Kidney (tissue), 14 donors: ENCODE measurements around the gene PCDH15. TPM values are rescaled to one million over a fixed set of nuclear protein-coding genes. Genes with fewer than 3 reads are reported as not detected.

Experiments used
- DNase-seq, 5 donors: peaks; one replicate each; pipeline ENCODE4 v3.0.0-alpha.2; 2013 to 2020
- FAIRE-seq: peaks from 2 replicates; lab custom pipeline; 2012; peaks lifted over from hg19 to GRCh38; lab: Jason Lieb, UNC
- H3K27ac ChIP-seq, 2 donors: one replicate each; pipeline ENCODE4 v1.7.0; 2013; ENCODE audit warnings: low read depth in 2 of 2, low read length in 2 of 2, inconsistent platforms in 1 of 2
- H3K27me3 ChIP-seq: one replicate; pipeline ENCODE4 v1.7.1; 2013; ENCODE audit warnings: low read length, inconsistent platforms; ENCODE audit not compliant: control insufficient read depth, insufficient read depth
- H3K36me3 ChIP-seq, 3 donors: one replicate each; pipeline versions ENCODE4 v1.7.0 to v1.7.1; 2013; ENCODE audit warnings: low read length in 3 of 3, control low read depth in 1 of 3, inconsistent platforms in 1 of 3; ENCODE audit not compliant: insufficient read depth in 3 of 3, control insufficient read depth in 2 of 3
- H3K4me1 ChIP-seq, 3 donors: one replicate each; pipeline versions ENCODE4 v1.7.0 to v1.7.1; 2013; ENCODE audit warnings: low read length in 3 of 3, inconsistent platforms in 1 of 3, low read depth in 1 of 3; ENCODE audit not compliant: control insufficient read depth in 2 of 3, insufficient read depth in 2 of 3
- H3K4me3 ChIP-seq, 3 donors: one replicate each; pipeline versions ENCODE4 v1.7.0 to v1.8.1; 2013; ENCODE audit warnings: low read length in 3 of 3, control low read depth in 1 of 3, inconsistent platforms in 1 of 3
- H3K9ac ChIP-seq, 3 donors: one replicate each; pipeline versions ENCODE4 v1.7.0 to v1.7.1; 2013; ENCODE audit warnings: low read length in 3 of 3, control low read depth in 1 of 3, inconsistent platforms in 1 of 3
- H3K9me3 ChIP-seq, 3 donors: one replicate each; pipeline versions ENCODE4 v1.7.0 to v1.7.1; 2013; ENCODE audit warnings: low read length in 3 of 3, control low read depth in 1 of 3, inconsistent platforms in 1 of 3; ENCODE audit not compliant: control insufficient read depth in 2 of 3, insufficient read depth in 1 of 3
- intact Hi-C: fragments of 100-400 bp; cut with DNase I; formaldehyde crosslinking; loops from one replicate; pipeline ENCODE4 v1.11.1; 2022
- polyA plus RNA-seq: library from polyadenylated mRNA; stranded (reverse); fragments of 350-450 nt; fragmentation: Illumina TruSeq; extraction: RNeasy Lipid Tissue Mini Kit (QIAGEN cat#74804); gene quantifications from one replicate; pipeline ENCODE4 v1.2.3, GENCODE V29; 2014; ENCODE audit warnings: low read depth, low replicate concordance; ENCODE audit not compliant: insufficient read depth
- total RNA-seq: library from RNA; stranded (reverse); fragmentation: NEBNext Ultra II Directional; extraction: Animal tissue kit (Norgen Biotek cat#: 25700); gene quantifications from one replicate; pipeline ENCODE4 v1.2.1, GENCODE V29; 2021
- TF ChIP-seq, protein P1 (sequence below): IDR thresholded peaks from 3 replicates; pipeline ENCODE4 v1.5.1; 2012; ENCODE audit warnings: mild to moderate bottlenecking, moderate library complexity, borderline replicate concordance; ENCODE audit not compliant: insufficient read depth; ENCODE audit errors: extremely low read depth
- donor health status: control.
- donor health status: control.
- donor health status: control.
- donor health status: control.
- donor health status: control.
- donor health status: DM: yes; HTN: yes; CAD: no.
- donor health status: Normal renal cell carcinoma (clear cell type).

Gene PCDH15
- total and polyA plus RNA-seq, 2 donors from 2014 or later = 1.5 TPM; not detected in 1

DNA sequence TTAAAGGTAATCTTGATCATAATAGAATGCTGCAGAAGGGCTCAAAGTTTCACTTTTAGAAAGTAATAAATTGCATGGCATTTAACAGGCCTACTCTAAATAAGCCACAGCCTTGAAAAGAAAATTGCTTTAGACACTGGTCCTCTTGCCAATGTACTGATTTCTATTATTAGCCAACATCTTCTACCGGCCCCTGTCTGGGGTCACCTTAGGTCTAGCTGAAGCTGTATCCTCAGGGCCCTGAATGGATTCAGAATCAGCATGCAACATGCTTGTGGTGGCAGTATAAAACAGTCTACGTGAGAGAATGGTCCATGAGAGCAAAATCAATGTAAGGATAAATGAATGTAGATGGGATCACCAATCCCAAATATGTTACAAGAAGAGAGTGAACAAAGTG, 541.9 kb downstream of the PCDH15 start:
- intact Hi-C loops = no loop called here
- H3K9me3 ChIP-seq = no peaks in the 10 kb centered on the region
- no peak overlapping the region for H3K27ac ChIP-seq
- no peaks in the 10 kb centered on the region for H3K27me3 ChIP-seq
- H3K4me1 ChIP-seq = no peaks in the 10 kb centered on the region
- no peaks in the 10 kb centered on the region for H3K36me3 ChIP-seq
- no peak for FAIRE-seq
- TF ChIP-seq, protein P1, sequence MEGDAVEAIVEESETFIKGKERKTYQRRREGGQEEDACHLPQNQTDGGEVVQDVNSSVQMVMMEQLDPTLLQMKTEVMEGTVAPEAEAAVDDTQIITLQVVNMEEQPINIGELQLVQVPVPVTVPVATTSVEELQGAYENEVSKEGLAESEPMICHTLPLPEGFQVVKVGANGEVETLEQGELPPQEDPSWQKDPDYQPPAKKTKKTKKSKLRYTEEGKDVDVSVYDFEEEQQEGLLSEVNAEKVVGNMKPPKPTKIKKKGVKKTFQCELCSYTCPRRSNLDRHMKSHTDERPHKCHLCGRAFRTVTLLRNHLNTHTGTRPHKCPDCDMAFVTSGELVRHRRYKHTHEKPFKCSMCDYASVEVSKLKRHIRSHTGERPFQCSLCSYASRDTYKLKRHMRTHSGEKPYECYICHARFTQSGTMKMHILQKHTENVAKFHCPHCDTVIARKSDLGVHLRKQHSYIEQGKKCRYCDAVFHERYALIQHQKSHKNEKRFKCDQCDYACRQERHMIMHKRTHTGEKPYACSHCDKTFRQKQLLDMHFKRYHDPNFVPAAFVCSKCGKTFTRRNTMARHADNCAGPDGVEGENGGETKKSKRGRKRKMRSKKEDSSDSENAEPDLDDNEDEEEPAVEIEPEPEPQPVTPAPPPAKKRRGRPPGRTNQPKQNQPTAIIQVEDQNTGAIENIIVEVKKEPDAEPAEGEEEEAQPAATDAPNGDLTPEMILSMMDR = no peak
- no peak for DNase-seq
- no peak overlapping the region for H3K4me3 ChIP-seq
- no peak overlapping the region for H3K9ac ChIP-seq

DNA sequence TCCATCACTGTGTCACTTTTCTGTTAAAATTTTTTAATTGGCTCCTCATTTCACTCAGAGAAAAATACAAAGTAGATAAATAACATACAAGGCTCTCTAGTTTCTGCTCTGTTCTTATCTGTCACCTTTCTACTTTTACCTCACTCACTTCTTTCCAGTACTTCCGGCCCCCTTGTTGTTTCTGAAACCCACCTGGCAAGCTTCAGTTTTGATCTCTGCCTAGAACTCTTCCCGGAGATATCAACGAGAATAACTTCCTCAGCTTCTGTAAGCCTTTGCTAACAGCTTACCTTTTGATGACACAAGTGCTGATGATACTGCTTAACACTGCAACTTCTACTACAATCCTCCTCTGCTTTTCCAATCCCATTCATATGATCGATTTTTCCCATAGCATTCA, 566.2 kb downstream of the PCDH15 start:
- H3K9me3 ChIP-seq = peaks cover 0 to 3% (median 0%) of the 10 kb centered on the region in 3 donors
- DNase-seq (no peak), FAIRE-seq (no peak)
- no peak overlapping the region for H3K27ac ChIP-seq
- no peak overlapping the region for H3K9ac ChIP-seq
- TF ChIP-seq, protein P1 = no peak
- no peaks in the 10 kb centered on the region for H3K4me1 ChIP-seq
- H3K4me3 ChIP-seq = no peak overlapping the region
- intact Hi-C loops = no loop called here
- H3K27me3 ChIP-seq = no peaks in the 10 kb centered on the region
- no peaks in the 10 kb centered on the region for H3K36me3 ChIP-seq

DNA sequence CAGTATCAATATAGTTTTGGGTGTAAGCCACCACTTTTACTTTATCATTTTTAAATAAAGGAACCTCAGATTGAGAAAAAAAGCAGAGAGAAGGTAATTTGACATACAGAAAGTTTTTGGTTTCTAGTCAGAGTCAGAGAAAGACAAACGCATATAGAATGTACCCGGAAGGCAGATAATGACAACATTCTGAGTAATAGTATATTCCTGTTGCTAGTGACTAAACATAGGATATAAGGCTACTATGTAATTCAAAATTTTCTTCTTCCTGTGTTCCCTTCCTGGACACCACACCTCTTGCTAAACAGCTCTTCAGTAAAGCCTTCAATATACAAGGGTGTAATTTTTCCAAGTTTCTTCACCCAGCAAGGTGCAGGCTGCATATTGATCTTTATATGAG, 597.6 kb downstream of the PCDH15 start:
- H3K4me3 ChIP-seq = no peak overlapping the region
- H3K27ac ChIP-seq = no peak overlapping the region
- H3K9ac ChIP-seq = no peak overlapping the region
- TF ChIP-seq, protein P1 = no peak
- no peaks in the 10 kb centered on the region for H3K4me1 ChIP-seq
- FAIRE-seq (no peak), DNase-seq (no peak)
- H3K36me3 ChIP-seq = no peaks in the 10 kb centered on the region
- no peaks in the 10 kb centered on the region for H3K27me3 ChIP-seq
- H3K9me3 ChIP-seq = no peaks in the 10 kb centered on the region
- intact Hi-C loops = no loop called here

DNA sequence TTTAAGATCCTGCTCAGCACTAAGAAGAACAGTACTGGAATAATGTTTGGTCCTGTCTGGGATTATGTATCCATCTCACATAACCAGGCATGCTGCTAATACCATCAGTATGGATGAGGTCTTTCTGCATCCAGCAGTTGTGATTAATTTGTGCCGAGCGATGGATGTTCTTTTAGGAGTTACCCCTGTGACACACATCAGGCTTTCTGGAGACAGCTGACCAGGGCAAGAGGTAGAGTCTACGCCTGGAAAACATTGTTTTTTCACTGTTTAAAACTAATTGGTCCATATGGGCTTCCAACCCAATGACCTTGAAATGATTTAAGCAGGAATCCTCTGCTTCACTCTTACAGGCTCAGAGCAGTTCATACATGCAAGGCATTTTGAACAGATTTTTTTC, 603.0 kb downstream of the PCDH15 start:
- FAIRE-seq (no peak), DNase-seq (no peak)
- Histone ChIP-seq H3K9me3 (no peaks in the 10 kb centered on the region), H3K27me3 (no peaks in the 10 kb centered on the region), H3K9ac (no peak overlapping the region), H3K27ac (no peak overlapping the region), H3K4me1 (no peaks in the 10 kb centered on the region), H3K36me3 (no peaks in the 10 kb centered on the region), H3K4me3 (no peak overlapping the region)
- intact Hi-C loops = no loop called here
- TF ChIP-seq, protein P1 = no peak
